HEK293 (cell line): ENCODE measurements around the gene UCK2.

Experiments
- CTCF ChIA-PET: fragments of 350-600 bp; formaldehyde crosslinking; extraction: SDS; loops from one replicate; lab custom pipeline; 2021; ENCODE audit warnings: antibody characterized with exemption; lab: Yijun Ruan, JAX
- POLR2A ChIA-PET: fragments of 300-600 bp; formaldehyde crosslinking; extraction: SDS; loops from one replicate; lab custom pipeline; 2020; ENCODE audit warnings: antibody characterized with exemption, inconsistent platforms; lab: Yijun Ruan, JAX
- H3K27ac ChIP-seq: fragments of 200-500 bp; sonication (Bioruptor generic); 2 replicates; pipeline ENCODE4 v1.5.1; 2014; ENCODE audit warnings: low read depth, low read length, control low read depth, inconsistent platforms; ENCODE audit errors: extremely low read depth
- H3K36me3 ChIP-seq, 2 experiments: fragments of 200-500 bp in 1 of 2; sonication (Bioruptor generic) in 1 of 2; 1 replicate in 1 of 2; 2 replicates in 1 of 2; pipeline ENCODE4 v1.5.1; 2014 to 2017; ENCODE audit warnings: inconsistent platforms in 2 of 2, low read length in 2 of 2; ENCODE audit not compliant: control insufficient read depth in 2 of 2, insufficient read depth in 1 of 2
- H3K4me1 ChIP-seq: fragments of 200-500 bp; sonication (Bioruptor generic); 2 replicates; pipeline ENCODE4 v1.5.1; 2014; ENCODE audit warnings: mild to moderate bottlenecking, low read length, inconsistent platforms; ENCODE audit not compliant: control insufficient read depth, insufficient read depth
- H3K4me3 ChIP-seq: 2 replicates; pipeline ENCODE4 v1.5.1; 2011; ENCODE audit warnings: low read depth, mild to moderate bottlenecking, control low read depth, low read length, moderate library complexity
- H3K9me3 ChIP-seq: fragments of 200-500 bp; sonication (Bioruptor generic); 2 replicates; pipeline ENCODE4 v1.5.1; 2014; ENCODE audit warnings: low read depth, low read length, inconsistent platforms; ENCODE audit not compliant: control insufficient read depth, insufficient read depth
- GLIS2 ChIP-seq: fragments of 450-650 bp; formaldehyde crosslinking; IDR thresholded peaks from 2 replicates; pipeline ENCODE4 v1.5.1; 2016; ENCODE audit warnings: missing biosample characterization, missing genetic modification characterization
- REST ChIP-seq: fragments of 450-650 bp; formaldehyde crosslinking; IDR thresholded peaks from 2 replicates; pipeline ENCODE4 v1.5.1; 2016; ENCODE audit warnings: missing biosample characterization, missing genetic modification characterization
- SCRT1 ChIP-seq: fragments of 450-650 bp; formaldehyde crosslinking; IDR thresholded peaks from 2 replicates; pipeline ENCODE4 v1.5.1; 2016; ENCODE audit warnings: missing biosample characterization, missing genetic modification characterization, borderline replicate concordance
- SCRT2 ChIP-seq: fragments of 450-650 bp; formaldehyde crosslinking; IDR thresholded peaks from 2 replicates; pipeline ENCODE4 v1.5.1; 2016; ENCODE audit warnings: missing biosample characterization, missing genetic modification characterization
- TCF7L2 ChIP-seq: IDR thresholded peaks from 2 replicates; pipeline ENCODE4 v1.6.1; 2011; ENCODE audit warnings: low read depth, mild to moderate bottlenecking, inconsistent platforms, low read length, moderate library complexity, borderline replicate concordance
- ZBTB8A ChIP-seq: fragments of 450-650 bp; formaldehyde crosslinking; IDR thresholded peaks from 2 replicates; pipeline ENCODE4 v1.5.1; 2016; ENCODE audit warnings: missing biosample characterization, missing genetic modification characterization
- ZNF146 ChIP-seq: fragments of 450-650 bp; formaldehyde crosslinking; IDR thresholded peaks from 2 replicates; pipeline ENCODE4 v1.5.1; 2016; ENCODE audit warnings: missing biosample characterization, missing genetic modification characterization
- ZNF274 ChIP-seq, 2 experiments: fragments of 200-500 bp in 1 of 2; fragments of 450-650 bp in 1 of 2; sonication (Bioruptor generic) in 1 of 2; formaldehyde crosslinking in 1 of 2; IDR thresholded peaks; 2 replicates each; pipeline versions ENCODE4 v1.5.1 to v1.6.1; 2014 to 2016; ENCODE audit warnings: borderline replicate concordance in 1 of 2, inconsistent platforms in 1 of 2, low read length in 1 of 2, missing biosample characterization in 1 of 2, missing genetic modification characterization in 1 of 2
- ZNF302 ChIP-seq: fragments of 450-650 bp; formaldehyde crosslinking; IDR thresholded peaks from 2 replicates; pipeline ENCODE4 v1.5.1; 2016; ENCODE audit warnings: missing biosample characterization, missing genetic modification characterization, low read depth
- ZNF416 ChIP-seq: fragments of 450-650 bp; formaldehyde crosslinking; IDR thresholded peaks from 2 replicates; pipeline ENCODE4 v1.5.1; 2016; ENCODE audit warnings: missing biosample characterization, missing genetic modification characterization
- ZNF449 ChIP-seq: fragments of 450-650 bp; formaldehyde crosslinking; IDR thresholded peaks from 2 replicates; pipeline ENCODE4 v1.5.1; 2017; ENCODE audit warnings: missing biosample characterization, mild to moderate bottlenecking, missing genetic modification characterization, moderate library complexity
- ZNF488 ChIP-seq: fragments of 450-650 bp; formaldehyde crosslinking; IDR thresholded peaks from 2 replicates; pipeline ENCODE4 v1.5.1; 2016; ENCODE audit warnings: missing biosample characterization, missing genetic modification characterization
- ZNF596 ChIP-seq: fragments of 450-650 bp; IDR thresholded peaks from 2 replicates; pipeline ENCODE4 v1.5.0; 2018; ENCODE audit warnings: missing biosample characterization, mild to moderate bottlenecking, missing genetic modification characterization, moderate library complexity
- ZNF768 ChIP-seq: fragments of 450-650 bp; formaldehyde crosslinking; IDR thresholded peaks from 2 replicates; pipeline ENCODE4 v1.5.1; 2018; ENCODE audit warnings: missing biosample characterization, mild to moderate bottlenecking, missing genetic modification characterization

Gene UCK2

GRCh38 chr1:165847486-165847885 lies 20.1 kb downstream of the UCK2 start:
- ChIA-PET CTCF (no interaction called here), POLR2A (no interaction called here)
- H3K27ac ChIP-seq: no peak overlapping the region
- H3K4me3 ChIP-seq: no peak overlapping the region
- TF ChIP-seq ZNF302 (no peak), TCF7L2 (no peak), ZBTB8A (tag by site-specific recombination) (no peak), ZNF488 (tag by site-specific recombination) (no peak), ZNF768 (no peak), ZNF416 (tag by site-specific recombination) (no peak), ZNF146 (tag by site-specific recombination) (no peak), GLIS2 (tag by site-specific recombination) (no peak), ZNF449 (tag by site-specific recombination) (no peak)
- no peaks in the 10 kb centered on the region; a peak in 1 of 3 replicates for H3K36me3 ChIP-seq
- H3K9me3 ChIP-seq: no peaks in the 10 kb centered on the region
- H3K4me1 ChIP-seq: peaks cover 8% of the 10 kb centered on the region

- no peaks in the 10 kb centered on the region; a peak in 1 of 3 replicates for H3K36me3 ChIP-seq
- H3K4me3 ChIP-seq: no peak overlapping the region
- H3K27ac ChIP-seq: no peak overlapping the region
- ChIA-PET CTCF (interaction anchor here (0.6 to 1.1 kb wide), 3 partner anchors 22 to 248 kb away, joined by 3 to 4 read pairs (median 3); no protein-coding TSS in a partner anchor), POLR2A (no interaction called here)
- H3K4me1 ChIP-seq: peaks cover 23% of the 10 kb centered on the region
- H3K9me3 ChIP-seq: no peaks in the 10 kb centered on the region
- no peak for TF ChIP-seq REST (tag by site-specific recombination)
- TF ChIP-seq SCRT1 (tag by site-specific recombination): 0 out of 2 replicates have a peak, but pooled peaks have one; percentile 26
- peak; percentile 79 for TF ChIP-seq SCRT2
- no peak for TF ChIP-seq ZNF274 (IDR thresholded peaks at IDR 0.05; ENCODE audit: low read length)
- TF ChIP-seq ZNF274 (tag by site-specific recombination; IDR thresholded peaks at IDR 0.05; ENCODE audit: borderline replicate concordance): no peak
Measured at GRCh38 chr1:165849353-165850133, 22.1 kb downstream of the UCK2 start.

GRCh38 chr1:165851034-165851658 lies 23.7 kb downstream of the UCK2 start:
- Histone ChIP-seq H3K4me3 (no peak overlapping the region), H3K9me3 (no peaks in the 10 kb centered on the region), H3K4me1 (peaks cover 26% of the 10 kb centered on the region), H3K36me3 (no peaks in the 10 kb centered on the region; a peak in 1 of 3 replicates), H3K27ac (no peak overlapping the region)
- ChIA-PET POLR2A (no interaction called here), CTCF (interaction anchor here (0.7 kb wide), 1 partner anchor 1683 kb away, joined by 4 read pairs; no protein-coding TSS in a partner anchor)
- TF ChIP-seq ZNF596 (no peak), ZNF449 (tag by site-specific recombination) (peak; percentile 75; the same call in 1 of the 2 replicates)
